Neutrophil (primary cell): Measurements from ENCODE around the gene OTOP1.
"Not testable (repeated sequence)": the region's sequence is repeated elsewhere in the genome, so short reads cannot be mapped to it uniquely, and the experiment has no call there.

Experiments used
- H3K27ac ChIP-seq: fragments of 200-600 bp; sonication (generic); 2 replicates; pipeline ENCODE4 v1.5.1; 2016; ENCODE audit warnings: mild to moderate bottlenecking, moderate library complexity
- H3K27me3 ChIP-seq: fragments of 200-600 bp; sonication (generic); 2 replicates; pipeline ENCODE4 v1.6.0; 2016; ENCODE audit warnings: mild to moderate bottlenecking
- H3K36me3 ChIP-seq: fragments of 200-600 bp; sonication (generic); 2 replicates; pipeline ENCODE4 v1.5.1; 2017
- H3K4me1 ChIP-seq, 2 experiments: fragments of 200-600 bp in 1 of 2; sonication (generic) in 1 of 2; 1 replicate in 1 of 2; 2 replicates in 1 of 2; pipeline versions ENCODE4 v1.5.1 to v1.6.1; 2013 to 2016; ENCODE audit warnings: low read depth in 1 of 2, low read length in 1 of 2, mild to moderate bottlenecking in 1 of 2, moderate library complexity in 1 of 2; ENCODE audit not compliant: control insufficient read depth in 1 of 2, insufficient read depth in 1 of 2
- H3K4me3 ChIP-seq, 2 experiments: fragments of 200-600 bp in 1 of 2; sonication (generic) in 1 of 2; 1 replicate in 1 of 2; 2 replicates in 1 of 2; pipeline ENCODE4 v1.5.1; 2013 to 2016; ENCODE audit warnings: low read depth in 1 of 2, low read length in 1 of 2, mild to moderate bottlenecking in 1 of 2, moderate library complexity in 1 of 2
- H3K9me3 ChIP-seq: fragments of 200-600 bp; sonication (generic); 2 replicates; pipeline ENCODE4 v1.5.1; 2016
- CTCF ChIP-seq: fragments of 200-600 bp; sonication (generic); IDR thresholded peaks from 2 replicates; pipeline ENCODE4 v1.5.1; 2016; ENCODE audit warnings: antibody characterized with exemption

The OTOP1 gene

GRCh38 chr4:4256799-4257198, 30.1 kb upstream of the OTOP1 start:
- Histone ChIP-seq H3K4me3 (no peak overlapping the region), H3K27ac (no peak overlapping the region), H3K27me3 (peaks cover 37% of the 10 kb centered on the region), H3K4me1 (no peaks in the 10 kb centered on the region), H3K9me3 (no peaks in the 10 kb centered on the region), H3K36me3 (no peaks in the 10 kb centered on the region)
- no peak for TF ChIP-seq CTCF

- Histone ChIP-seq H3K27ac (no peak overlapping the region), H3K9me3 (no peaks in the 10 kb centered on the region), H3K27me3 (peaks cover 40% of the 10 kb centered on the region), H3K4me1 (no peaks in the 10 kb centered on the region), H3K4me3 (no peak overlapping the region), H3K36me3 (no peaks in the 10 kb centered on the region)
- no peak for TF ChIP-seq CTCF
Observed at GRCh38 chr4:4254666-4255065, 27.9 kb upstream of the OTOP1 start.

GRCh38 chr4:4254199-4254598, 27.5 kb upstream of the OTOP1 start:
- Histone ChIP-seq H3K27ac (no peak overlapping the region), H3K36me3 (no peaks in the 10 kb centered on the region), H3K4me3 (no peak overlapping the region), H3K27me3 (peaks cover 36% of the 10 kb centered on the region), H3K4me1 (no peaks in the 10 kb centered on the region), H3K9me3 (no peaks in the 10 kb centered on the region)
- no peak for TF ChIP-seq CTCF

- H3K4me3 ChIP-seq: no peak overlapping the region
- peaks cover 15% of the 10 kb centered on the region in 2 experiments for H3K4me1 ChIP-seq
- TF ChIP-seq CTCF: no peak
- peaks cover 27% of the 10 kb centered on the region for H3K27me3 ChIP-seq
- H3K9me3 ChIP-seq: no peaks in the 10 kb centered on the region
- H3K36me3 ChIP-seq: peaks cover 5% of the 10 kb centered on the region
- H3K27ac ChIP-seq: no peak overlapping the region
Observed at GRCh38 chr4:4249866-4250265, 23.1 kb upstream of the OTOP1 start.

- Histone ChIP-seq H3K27me3 (peaks cover 21% of the 10 kb centered on the region), H3K4me1 (peaks cover 15% of the 10 kb centered on the region in 2 experiments), H3K27ac (peak overlapping the region; percentile 91), H3K36me3 (peaks cover 10% of the 10 kb centered on the region)
- H3K4me3 ChIP-seq, H3K9me3 ChIP-seq: not testable (repeated sequence)
Observed at GRCh38 chr4:4249342-4249741, 22.6 kb upstream of the OTOP1 start.

- Histone ChIP-seq H3K9me3 (no peaks in the 10 kb centered on the region), H3K36me3 (peaks cover 15% of the 10 kb centered on the region), H3K4me3 (peak overlapping the region; percentile 78 to 82), H3K4me1 (peaks cover 15% of the 10 kb centered on the region in 2 experiments), H3K27ac (peak overlapping the region; percentile 91), H3K27me3 (peaks cover 18% of the 10 kb centered on the region)
- no peak for TF ChIP-seq CTCF
Observed at GRCh38 chr4:4248885-4249203, 22.1 kb upstream of the OTOP1 start.
